NCI-H2107 (cell line): Measurements from ENCODE around the gene GOLGA6A.
"Not testable (repeated sequence)": the region's sequence is repeated elsewhere in the genome, so short reads cannot be mapped to it uniquely, and the experiment has no call there.

Experiments used
- DNase-seq: peaks from one replicate; lab custom pipeline; 2025; lab: John Stamatoyannopoulos, UW

GOLGA6A gene

GRCh38 chr15:74082450-74082849, at the start of gene GOLGA6A:
GOLGA6A (minus strand) TSS chr15:74082550; CDS start chr15:74082509, 41 bp downstream.
- not testable (repeated sequence) for DNase-seq

GRCh38 chr15:74131628-74132413, 49.5 kb upstream of the GOLGA6A start:
- DNase-seq: no peak

- DNase-seq: no peak
Observed at GRCh38 chr15:74130849-74131627, 48.7 kb upstream of the GOLGA6A start.

- DNase-seq: no peak
Observed at GRCh38 chr15:74130155-74130848, 48.0 kb upstream of the GOLGA6A start, which contains the start of gene ISLR2. ISLR2 (plus strand) TSS chr15:74130586; CDS start chr15:74132755, 2,169 bp downstream.

- no peak for DNase-seq
Observed at GRCh38 chr15:74129586-74130154, 47.3 kb upstream of the GOLGA6A start.

GRCh38 chr15:74128785-74129585, 46.6 kb upstream of the GOLGA6A start:
- no peak for DNase-seq

GRCh38 chr15:74127954-74128784, 45.8 kb upstream of the GOLGA6A start:
- DNase-seq: no peak

GRCh38 chr15:74127255-74127953, 45.1 kb upstream of the GOLGA6A start:
- DNase-seq: peak; percentile 77

- DNase-seq: no peak
Observed at GRCh38 chr15:74124759-74125158, 42.4 kb upstream of the GOLGA6A start.

GRCh38 chr15:74124196-74124595, 41.8 kb upstream of the GOLGA6A start:
- no peak for DNase-seq

GRCh38 chr15:74123658-74124057, 41.3 kb upstream of the GOLGA6A start:
- DNase-seq: no peak

- no peak for DNase-seq
Observed at GRCh38 chr15:74123131-74123429, 40.7 kb upstream of the GOLGA6A start.

- DNase-seq: no peak
Observed at GRCh38 chr15:74122403-74123130, 40.2 kb upstream of the GOLGA6A start.

- no peak for DNase-seq
Observed at GRCh38 chr15:74121858-74122257, 39.5 kb upstream of the GOLGA6A start.

GRCh38 chr15:74121039-74121438, 38.7 kb upstream of the GOLGA6A start:
- no peak for DNase-seq

- no peak for DNase-seq
Observed at GRCh38 chr15:74120426-74120825, 38.1 kb upstream of the GOLGA6A start.

- no peak for DNase-seq
Observed at GRCh38 chr15:74109713-74110112, 27.4 kb upstream of the GOLGA6A start.

- DNase-seq: not testable (repeated sequence)
Observed at GRCh38 chr15:74108611-74109010, 26.3 kb upstream of the GOLGA6A start.

GRCh38 chr15:74108111-74108510, 25.8 kb upstream of the GOLGA6A start:
- DNase-seq: no peak
